ENCODE data around the gene SH3GL1.
A peak's percentile ranks its signal among the peaks of the same experiment; 100 is the strongest.
"Not testable (repeated sequence)": the region's sequence is repeated elsewhere in the genome, so short reads cannot be mapped to it uniquely, and the experiment has no call there.

SH3GL1 gene

DNA sequence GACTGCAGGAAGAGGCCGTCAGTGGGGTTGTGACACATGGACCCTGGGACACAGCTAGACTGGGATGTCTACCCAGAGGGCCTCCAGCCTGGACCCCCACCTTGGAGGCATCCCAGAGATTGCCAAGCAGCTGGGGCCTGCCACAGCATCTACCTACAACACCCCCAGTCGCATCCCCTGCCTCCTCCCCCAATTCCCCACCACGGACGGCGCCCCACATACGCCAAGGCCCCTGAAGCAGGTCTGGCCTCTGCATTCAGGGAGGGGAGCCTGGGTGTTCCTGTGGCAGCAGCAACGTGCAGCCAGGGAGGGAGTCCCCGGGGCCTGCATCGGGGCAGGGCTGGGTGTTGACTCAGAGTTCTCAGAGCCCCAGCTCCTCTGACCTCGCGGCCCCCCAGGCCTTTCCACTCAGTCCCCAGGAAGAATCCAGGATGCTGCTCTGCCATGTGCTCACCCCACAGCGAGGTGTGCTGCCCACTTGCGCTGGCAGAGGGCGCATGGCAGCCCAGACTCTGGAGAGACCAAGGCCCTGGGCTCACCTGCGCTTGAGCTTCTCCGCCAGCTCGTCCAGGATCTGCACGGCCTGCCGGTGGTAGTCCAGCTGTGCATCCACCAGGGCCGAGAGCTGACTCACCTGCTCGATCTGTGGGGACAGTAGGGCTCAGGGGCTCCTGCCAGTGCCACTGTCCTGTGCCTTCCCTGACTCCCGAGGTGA lies 37.4 kb downstream of the SH3GL1 start:
- no peak for DNase-seq

DNA sequence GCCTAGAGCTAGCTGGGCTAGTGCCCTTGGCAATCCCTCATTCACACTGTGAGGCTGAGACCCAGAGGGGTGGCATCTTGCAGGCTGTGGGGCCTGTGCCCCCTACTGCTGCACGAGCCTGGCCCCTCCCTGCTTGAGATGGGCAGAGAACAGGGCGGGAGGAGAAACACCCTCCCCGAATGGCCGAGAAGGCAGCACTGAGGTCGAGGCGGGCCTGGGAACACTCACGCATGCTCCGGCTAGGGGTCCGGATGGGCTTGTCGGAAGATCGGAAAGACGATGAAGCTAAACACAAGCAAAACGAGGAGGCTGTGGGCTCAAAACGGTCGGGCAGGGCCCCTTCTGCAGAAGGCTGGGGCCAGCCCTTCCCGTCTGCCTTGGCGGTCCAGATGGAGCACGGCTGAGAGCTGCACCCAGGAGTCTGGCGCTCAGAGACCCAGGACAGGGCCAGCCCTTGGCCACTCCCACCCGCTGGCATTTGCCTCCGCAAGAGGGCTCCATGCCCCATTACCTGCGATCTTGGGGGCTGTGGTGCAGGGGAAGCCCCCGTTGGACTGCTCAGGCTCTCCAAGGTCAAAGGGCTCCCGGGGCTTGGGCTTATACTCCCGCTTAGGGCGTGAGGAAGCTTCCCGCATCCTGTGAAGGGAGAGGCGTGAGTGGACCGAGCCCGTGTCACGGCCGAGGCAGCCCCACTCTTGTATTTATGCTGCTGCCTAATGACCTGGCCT lies 38.1 kb downstream of the SH3GL1 start:
- DNase-seq: no peak

DNA sequence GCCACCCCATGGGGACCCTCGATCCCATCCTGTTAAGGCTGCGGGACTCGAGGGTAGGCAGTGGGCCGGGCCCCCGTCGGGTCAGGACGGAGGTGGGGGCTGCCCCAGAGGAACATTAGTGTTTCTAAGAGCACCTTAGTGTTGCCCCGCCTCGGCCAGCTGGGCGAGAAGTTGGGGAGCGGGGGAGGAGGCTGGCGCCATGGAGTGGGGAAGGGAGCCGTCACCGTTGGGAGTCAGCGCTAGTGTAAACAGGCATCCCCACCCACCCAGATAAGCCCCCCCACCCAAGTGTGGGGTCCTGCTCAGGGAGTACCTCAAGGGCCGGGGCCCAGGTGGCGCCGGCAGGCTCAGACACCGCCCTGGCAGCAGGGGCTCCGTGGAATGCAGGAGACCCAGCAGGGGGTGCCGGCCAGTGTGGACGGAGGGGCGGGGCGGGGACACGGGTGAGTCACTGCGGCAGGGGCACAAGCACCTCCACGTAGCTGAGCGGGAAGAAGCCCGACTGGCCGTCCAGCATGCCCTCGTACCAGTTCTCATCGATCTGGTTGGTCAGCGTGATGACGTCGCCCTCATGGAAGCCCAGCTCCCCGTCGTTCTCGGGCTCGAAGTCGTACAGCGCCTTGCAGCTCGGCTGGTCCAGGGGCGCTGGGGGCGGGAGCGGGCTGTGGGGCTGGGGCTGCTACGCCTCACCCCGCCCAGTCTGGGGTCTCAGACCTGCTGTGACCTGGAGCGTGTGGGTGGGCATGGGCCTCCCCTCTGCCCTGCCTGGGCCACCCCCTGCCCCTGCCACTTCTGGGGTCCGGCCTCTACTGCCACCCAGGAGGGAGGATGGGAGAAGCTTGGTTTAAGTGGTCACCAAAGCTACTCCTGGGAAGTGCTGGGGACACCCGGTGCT lies 38.9 kb downstream of the SH3GL1 start:
- no peak for DNase-seq

DNA sequence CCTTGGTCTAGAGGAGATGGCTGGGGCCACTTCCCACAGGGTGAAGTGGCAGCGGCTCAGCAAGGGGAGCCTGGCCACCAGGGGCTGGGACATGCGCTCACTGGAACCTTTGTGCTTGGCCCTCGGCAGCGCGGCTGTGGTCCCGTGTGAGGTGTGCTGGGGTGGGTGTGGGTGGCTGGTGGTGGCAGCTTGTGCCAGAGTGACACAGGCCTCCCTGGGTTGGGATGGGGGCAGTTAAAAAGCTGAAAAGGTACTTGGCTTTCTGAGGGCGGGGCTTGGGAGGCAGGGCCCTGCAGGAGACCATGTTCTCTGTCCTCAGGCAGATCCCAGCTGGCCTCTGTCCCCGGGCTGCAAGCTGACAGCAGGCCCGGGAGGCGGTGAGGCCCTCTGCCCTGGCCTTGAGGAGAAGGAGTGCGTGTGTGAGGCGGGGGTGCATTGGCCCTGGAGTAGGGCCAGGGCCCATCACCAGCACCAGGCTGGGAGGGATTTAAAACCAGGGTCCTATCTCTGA lies 39.7 kb downstream of the SH3GL1 start:
- no peak for DNase-seq

DNA sequence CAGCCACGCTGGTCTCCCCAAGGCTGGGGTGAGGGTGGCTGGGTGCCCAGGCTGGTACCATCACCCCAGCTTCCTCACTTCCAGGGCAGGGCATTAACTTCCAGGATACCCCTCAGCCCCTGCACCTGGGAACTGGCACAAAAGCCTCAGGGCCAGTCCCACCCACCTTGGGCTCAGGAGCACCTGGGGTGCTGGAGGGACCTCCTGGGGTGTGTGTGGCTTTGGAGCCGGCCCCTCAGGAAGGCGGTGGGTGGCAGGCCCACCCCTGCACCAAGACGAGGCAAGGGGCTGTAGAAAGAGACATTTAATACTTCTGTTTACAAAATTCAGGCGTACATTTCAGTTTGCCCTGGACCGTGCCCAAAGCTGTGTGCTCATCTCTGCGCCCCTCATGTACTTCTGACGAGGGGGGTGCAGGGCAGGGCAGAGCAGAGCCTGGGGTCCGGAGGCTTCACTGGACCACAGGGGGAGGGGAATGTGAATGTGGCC lies 40.2 kb downstream of the SH3GL1 start:
- DNase-seq: no peak

DNA sequence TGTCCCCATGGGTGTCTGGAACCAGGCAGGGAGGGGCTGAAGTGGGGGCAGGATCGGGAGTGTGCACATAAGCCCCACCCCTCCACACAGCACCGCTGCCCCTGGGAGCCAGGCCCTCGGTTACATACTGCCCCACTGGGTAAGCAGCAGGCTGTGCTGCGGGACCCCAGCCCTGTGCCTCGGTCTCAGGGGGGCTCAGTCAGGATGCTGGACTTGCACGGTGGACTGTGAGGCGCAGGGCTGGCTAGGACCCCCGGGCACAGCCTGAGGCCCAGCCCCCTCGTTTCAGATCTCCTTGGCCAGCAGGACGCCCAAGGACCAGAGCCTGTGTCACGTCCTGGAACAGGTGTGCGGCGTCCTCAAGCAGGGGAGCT lies 40.7 kb downstream of the SH3GL1 start:
- DNase-seq: no peak

DNA sequence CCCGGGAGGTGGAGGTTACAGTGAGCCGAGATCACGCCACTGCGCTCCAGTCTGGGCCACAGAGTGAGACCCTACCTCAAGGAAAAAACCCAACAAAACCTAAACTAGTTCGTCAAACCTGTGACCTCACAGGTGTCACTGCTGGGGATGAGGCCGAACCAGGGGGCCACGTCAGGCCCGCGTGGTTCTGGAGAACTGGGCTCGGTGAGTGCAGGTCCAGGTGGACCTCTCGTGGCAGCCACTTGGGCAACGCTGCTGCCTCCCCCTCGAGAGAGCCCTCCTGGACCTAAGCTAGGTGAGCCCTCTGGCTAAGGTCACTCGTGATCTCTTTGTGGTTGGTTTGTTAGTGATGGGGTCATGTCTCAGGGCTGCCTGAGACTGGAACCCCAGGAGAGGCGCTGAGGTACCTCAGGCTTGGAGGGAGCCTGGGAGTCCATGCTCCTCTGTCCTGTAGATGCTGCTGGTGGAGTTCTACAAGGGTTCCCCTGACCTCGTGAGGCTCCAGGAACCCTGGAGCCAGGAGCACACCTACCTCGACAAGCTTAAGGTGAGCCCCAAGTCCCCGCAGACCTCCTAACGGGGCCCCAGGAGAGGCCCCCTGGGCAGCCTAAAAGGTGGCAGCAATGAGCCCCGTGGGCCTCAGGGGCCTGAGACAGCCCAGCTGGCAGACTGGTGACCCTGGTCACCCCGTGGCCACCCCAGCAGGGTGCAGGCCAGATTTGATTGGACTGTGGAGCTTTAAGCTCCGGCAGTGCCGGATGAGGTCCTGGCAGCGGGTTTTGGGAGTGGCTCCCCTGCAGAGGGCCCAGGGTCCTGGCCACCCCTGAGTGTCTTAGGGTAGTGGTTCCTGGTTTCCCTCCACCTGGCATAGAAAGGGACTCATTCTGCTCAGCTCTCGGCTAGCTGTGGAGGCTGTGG lies 41.4 kb downstream of the SH3GL1 start:
- no peak for DNase-seq

DNA sequence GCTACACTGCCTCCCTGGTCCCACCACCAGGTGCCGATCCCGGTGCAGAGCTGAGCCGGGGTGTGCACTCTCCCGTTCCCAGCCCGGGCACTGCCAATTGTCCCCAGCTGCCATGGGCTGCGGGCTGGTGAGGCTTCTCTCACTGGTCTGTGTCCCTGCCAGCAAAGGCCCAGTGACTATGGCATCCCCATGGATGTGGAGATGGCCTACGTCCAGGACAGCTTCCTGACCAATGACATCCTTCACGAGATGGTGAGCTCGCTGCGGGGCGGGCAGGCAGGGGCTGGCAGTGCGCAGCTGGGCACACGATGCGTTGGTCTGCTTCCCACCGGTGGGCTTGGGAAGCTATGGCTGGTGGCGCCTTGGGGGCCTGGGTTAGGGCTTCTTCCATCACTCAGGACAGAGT lies 42.4 kb downstream of the SH3GL1 start:
- no peak for DNase-seq

DNA sequence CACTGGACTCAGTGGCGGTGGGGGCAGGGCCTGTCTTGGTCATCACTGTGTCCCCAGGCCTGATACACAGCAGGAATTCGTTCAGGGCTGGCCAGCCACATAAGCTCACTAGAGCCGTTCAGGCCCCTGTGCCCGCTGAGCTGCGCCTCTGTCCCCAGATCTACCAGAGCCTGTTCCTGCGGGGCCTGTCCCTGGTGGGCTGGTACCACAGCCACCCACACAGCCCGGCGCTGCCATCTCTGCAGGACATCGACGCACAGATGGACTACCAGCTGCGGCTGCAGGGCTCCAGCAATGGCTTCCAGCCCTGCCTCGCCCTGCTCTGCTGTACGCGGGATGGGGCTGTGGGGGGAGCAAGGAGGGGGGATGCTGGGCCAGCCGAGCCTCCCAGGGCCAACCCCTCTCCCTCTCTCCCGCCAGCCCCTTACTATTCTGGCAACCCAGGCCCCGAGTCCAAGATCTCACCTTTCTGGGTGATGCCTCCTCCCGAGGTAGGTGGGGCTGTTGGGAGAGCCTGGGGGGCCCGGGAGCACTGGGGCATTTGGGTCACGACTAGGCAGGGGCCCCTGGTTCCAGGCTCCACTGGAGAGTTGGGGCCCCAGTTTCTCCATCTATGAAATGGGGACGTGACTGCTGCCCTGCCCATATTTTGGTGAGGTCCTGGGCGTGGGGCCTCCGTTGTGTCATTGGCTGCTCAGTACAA lies 43.1 kb downstream of the SH3GL1 start:
- no peak for DNase-seq

DNA sequence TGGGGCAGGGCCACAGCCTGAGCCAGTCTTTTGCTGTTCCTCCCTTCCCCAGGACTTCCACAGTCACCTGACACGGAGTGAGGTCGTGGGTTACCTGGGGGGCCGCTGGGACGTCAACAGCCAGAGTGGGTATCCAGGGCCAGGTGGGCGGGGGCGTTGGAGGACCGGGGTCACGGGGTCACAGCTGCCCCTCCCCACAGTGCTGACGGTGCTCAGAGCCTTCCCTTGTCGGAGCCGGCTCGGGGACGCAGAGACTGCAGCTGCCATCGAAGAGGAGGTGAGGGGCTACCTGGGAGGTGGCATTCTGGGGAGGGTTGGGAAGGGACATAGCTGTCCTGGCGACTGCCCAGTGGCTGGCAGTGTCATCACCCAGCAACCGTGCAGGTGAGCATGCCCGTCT lies 45.5 kb downstream of the SH3GL1 start:
- no peak for DNase-seq

DNA sequence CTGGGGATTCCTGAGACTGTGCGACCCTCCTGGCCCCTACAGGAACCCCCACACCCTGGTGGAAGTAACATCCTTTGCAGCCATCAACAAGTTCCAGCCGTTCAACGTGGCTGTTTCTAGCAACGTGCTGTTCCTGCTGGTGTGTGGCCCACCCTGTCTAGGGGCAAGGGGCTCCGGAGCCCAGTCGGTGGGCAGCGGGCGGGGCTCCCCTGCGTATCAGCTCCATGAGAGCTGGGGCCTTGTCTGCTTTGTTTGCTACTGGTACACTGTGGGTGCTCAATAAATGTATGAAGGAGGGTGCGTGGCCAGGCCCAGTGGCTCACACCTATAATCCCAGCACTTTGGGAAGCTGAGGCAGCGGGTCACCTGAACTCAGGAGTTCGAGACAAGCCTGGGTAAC lies 46.1 kb downstream of the SH3GL1 start:
- DNase-seq: no peak

DNA sequence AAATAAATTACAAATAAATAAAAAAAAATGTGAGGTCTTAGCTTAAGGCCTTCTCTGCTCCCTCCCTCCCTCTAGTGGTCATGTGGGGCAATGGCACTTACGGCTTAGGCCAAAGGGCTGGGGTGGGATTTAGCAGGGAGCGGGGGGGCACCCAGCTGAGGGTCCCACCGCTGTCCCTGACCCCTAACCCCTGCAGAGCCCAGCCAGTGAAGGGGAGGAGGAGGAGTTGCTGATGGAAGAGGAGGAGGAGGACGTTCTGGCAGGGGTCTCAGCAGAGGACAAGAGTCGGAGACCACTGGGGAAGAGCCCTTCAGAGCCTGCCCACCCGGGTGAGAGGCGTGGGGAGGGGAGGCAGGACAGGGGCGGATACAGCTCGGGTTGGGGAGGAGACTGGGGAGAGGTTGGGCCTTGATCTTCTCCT lies 47.6 kb downstream of the SH3GL1 start:
- peak in 4 of 5 experiments; percentile 23 to 58 (median 48) for DNase-seq

DNA sequence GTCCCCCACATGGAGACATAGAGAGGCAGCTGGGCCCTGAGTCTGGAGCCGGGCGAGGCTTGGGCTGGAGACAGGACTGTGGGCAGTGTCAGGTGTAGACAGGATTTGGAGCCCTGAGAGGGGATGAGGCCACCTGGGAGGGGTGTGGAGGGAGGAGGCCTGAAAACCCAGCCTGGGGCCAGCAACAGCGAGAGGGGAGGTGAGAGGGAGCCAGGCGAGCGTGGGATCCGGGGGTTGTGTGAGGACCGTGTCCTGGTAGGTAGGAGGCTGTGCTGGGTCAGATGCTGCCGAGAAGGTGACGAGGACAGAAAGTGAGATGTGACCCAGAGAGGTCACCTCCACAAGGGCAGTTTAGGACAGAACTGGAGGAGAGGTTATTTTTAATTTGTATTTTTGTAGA lies 49.6 kb downstream of the SH3GL1 start:
- DNase-seq: no peak

DNA sequence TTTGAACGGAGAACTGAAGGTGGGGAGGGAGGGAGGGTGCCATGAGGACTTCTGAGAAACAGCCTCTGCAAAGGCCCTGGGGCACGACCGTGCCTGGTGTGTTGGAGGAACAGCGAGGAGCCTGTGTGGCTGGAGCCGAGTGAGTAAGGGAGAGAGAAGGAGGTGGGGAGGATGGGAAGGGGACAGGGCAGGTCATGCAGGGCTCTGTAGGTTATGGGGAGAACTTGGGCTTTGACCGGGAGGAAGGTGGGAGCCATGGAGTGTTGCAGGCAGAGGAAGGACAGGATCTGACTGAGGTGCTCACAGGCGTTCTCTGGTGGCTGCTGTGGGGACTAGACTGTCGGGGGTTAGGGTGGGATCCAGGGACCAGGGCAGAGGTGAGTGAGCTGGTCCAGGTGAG lies 50.2 kb downstream of the SH3GL1 start:
- DNase-seq: no peak

DNA sequence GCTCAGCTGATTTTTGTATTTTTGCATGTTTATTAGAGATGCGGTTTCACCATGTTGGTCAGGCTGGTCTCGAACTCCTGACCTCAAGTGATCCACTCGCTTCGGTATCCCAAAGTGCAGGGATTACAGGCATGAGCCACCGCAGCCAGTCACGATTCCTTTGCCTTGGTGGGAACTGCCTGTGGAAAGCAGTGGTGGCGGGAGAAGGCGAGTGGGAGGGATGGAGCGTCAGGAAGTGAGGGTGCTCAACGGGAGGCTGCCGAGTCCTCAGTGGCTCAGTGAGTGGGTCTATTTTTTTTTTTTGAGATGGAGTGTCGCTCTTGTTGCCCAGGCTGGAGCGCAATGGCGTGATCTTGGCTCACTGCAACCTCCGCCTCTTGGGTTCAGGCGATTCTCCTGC lies 51.1 kb downstream of the SH3GL1 start:
- DNase-seq: not testable (repeated sequence)

DNA sequence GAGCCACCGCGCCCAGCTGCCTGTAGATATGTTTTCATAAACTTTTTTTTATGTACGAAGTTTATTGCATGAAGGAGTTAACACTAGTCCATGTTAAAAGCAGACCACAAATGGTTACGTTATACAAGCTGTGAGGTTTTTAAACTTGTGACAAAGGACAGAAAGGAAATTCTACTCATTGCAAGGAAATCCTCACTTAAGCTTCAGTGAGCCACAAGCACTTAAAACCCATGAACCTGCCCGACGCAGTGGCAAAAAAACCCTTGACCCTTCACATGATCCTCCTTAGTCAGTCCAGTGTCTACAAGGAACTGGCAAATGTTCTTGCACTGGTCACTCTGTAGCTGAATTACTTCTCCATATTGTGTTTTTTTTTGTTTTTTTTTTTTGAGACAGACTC lies 52.8 kb downstream of the SH3GL1 start:
- DNase-seq: no peak

DNA sequence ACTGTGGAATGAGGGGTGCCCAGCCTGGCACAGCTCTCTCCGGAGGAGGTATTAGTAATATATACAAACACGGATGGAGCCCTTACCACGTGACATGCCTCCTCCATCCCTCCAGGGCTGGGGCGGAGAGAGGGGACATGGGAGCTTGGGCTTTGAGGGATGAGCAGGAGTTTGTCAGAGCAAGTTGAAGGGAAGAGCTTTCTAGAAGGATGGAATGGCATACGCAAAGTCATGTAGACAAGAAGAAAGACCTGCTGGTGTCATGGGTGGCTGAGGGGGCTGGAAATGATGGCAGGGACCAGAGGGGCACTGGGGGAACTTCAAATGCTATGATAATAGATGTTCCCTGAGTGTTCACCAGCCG lies 54.3 kb downstream of the SH3GL1 start:
- DNase-seq: no peak

DNA sequence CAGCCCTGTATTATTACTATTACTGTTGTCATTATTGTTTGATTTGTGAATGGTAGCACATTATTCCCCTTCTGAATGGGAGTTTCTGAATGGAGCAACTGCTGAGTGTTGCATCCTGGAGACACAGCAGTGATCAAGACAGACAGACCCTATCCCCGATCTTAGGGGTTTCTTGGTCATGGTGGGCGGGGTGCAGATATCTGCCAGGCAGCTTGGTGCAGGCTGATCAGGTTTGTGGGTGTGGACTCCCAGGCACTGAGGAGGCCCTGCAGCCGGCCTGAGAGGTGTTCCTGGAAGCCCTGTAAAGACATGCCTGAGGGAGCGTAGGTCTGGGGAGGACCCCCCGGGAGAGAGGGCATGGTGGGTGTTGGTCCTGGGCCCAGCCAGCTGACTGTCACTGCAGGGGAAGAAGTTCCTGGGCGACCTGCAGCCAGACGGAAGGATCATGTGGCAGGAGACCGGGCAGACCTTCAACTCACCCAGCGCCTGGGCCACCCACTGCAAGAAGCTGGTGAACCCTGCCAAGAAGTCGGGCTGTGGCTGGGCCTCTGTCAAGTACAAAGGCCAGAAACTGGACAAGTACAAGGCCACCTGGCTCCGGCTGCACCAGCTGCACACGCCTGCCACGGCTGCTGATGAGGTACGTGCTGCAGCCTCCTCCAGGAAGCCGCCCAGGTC lies 54.9 kb downstream of the SH3GL1 start:
- DNase-seq: no peak

DNA sequence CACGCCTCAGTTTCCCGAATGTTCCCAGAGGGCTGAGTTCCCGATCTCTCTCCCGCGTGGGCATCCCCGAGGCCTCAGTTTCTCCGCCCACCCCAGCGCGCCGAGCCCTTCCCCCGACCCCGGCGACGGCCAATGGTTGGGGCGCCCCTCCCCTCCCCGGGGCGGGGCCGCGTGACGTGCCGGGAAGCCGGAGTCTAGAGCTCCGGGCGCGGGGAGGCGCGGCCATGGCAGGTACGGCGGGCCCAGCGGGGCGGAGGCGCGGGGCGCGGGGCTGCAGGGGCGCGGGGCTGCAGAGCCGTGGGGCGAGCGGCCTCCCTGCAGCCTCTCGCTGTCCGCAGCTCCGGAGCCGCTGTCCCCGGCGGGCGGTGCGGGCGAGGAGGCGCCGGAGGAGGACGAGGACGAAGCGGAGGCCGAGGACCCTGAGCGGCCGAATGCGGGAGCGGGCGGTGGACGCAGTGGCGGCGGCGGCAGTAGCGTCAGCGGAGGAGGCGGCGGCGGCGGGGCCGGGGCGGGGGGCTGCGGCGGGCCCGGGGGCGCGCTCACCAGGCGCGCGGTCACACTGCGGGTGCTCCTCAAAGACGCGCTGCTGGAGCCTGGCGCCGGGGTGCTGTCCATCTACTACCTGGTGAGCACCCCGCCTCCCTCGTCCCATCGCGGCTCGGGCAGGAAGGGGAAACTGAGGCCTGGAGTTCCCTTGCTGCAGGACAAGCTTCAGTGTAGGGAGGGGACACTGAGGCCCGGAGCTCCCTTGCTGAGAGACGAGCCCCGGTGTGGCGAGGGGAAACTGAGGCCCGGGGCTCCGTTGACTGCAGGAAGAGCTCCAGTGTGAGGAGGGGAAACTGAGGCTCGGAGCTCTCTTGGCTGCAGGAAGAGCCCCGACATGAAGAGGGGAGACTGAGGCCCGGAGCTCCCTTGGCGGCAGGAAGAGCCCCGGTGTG lies 56.7 kb downstream of the SH3GL1 start, which contains the start of gene MPND:
TSS of gene MPND (plus strand) at position 193 of the 938 bp plus-strand sequence. CDS start at position 225, 32 bp downstream.
- peak; percentile 83 to 92 (median 91) for DNase-seq
